GM21576 (cell line): ENCODE results near the gene PTPRM.
"Not testable (repeated sequence)": the region's sequence is repeated elsewhere in the genome, so short reads cannot be mapped to it uniquely, and the experiment has no call there.

ENCODE experiments used
- ATAC-seq: cut with Tn5 transposase; IDR thresholded peaks from one replicate; pipeline ENCODE4 v1.9.1; 2021; ENCODE audit warnings: mild to moderate bottlenecking, moderate library complexity; ENCODE audit not compliant: unreplicated experiment

The PTPRM gene

DNA sequence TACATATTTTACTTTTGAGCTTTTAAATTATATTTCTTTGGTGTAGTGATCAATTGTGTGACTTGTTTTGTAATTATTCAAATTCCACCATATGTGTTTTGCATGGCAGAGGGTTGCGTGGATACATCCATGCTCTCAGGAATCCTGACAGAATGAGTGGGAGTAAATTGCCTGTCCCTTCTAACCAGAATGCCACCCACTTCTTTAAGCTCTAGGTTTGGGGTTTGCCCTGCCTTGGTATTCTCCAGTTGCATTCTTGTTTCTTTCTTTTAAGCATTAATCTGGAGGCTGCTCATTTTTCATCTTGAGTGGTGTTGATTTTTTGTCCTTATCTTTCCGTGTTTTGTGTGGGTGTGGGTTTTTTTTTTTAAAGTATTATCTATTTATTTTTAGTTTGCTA lies 360.0 kb downstream of the PTPRM start:
- ATAC-seq = no peak

DNA sequence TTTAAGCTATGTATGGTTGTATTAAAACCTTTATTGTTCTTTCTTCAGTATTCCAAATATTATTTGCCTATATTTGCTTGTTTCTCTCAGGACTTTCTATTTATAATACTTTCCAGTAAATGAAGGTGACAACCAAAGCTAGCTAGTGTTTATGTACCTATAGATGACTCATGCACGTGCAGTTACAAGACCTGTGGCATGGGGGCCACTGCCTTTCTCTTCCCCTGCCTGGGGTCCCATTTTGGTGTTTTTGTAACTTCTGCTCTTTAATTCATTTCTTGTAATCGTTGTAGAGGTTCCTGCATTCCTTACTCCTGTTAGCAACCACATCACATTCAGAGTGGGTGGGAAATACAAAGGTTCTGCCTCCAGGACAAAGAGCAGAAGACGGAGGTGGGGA lies 364.6 kb downstream of the PTPRM start:
- no peak for ATAC-seq

DNA sequence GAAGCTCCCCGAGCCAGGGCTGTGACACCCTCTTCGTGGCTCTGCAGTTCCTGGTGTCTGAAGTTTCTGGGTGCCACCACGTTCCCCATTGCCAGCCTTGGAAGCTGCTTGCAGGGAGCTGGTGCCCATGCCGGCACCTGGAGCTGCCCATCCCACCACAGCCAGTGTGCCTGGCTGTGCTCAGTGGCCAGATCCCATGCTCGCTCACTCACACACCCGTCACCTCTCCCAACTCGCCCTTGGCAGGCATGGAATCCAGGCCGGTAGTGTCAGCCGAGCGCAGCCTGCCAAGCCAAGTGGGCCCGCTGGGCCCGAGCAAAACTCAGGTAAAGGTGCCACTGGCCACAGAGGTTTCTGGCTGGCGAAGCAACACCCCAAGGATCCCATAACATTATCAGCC lies 370.2 kb downstream of the PTPRM start:
- no peak for ATAC-seq

DNA sequence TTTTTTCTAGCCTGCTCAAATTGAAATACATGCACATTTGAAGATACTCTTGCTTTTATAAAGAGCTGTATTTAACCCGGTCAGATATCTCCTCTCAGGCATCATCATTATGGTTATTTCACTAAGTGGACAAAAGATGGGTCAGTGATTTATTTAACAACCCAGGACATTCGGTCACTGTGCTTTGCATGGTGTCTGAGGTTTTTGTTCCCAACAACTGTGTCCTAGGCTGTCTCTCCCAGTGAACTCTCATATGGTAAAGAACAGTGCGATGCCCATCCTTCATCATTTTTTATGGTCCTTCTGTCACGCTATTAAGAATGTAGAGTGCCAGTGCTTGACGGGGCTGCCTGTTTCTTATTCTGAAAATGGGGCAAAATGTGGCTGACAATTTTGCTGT lies 372.4 kb downstream of the PTPRM start:
- no peak for ATAC-seq

DNA sequence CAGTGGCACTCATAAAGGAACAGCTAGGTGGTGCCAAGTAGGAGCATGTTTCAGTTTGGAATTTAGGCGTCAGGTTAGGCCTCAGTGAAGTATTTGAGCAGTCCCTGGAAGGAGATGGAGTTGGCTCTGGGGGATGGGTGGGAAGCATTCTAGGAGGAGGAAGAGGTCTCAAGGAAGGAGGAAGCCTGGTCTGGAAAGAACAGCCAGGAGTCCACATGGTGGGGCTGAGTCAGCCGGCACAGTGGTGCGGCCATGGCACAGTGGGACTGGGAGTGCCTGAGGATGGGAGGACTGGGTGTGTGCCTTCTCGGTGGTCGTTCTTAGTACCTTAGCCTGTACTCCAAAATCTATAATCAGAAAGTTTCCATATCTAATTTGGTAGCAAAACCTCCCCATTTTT lies 373.3 kb downstream of the PTPRM start:
- no peak for ATAC-seq

DNA sequence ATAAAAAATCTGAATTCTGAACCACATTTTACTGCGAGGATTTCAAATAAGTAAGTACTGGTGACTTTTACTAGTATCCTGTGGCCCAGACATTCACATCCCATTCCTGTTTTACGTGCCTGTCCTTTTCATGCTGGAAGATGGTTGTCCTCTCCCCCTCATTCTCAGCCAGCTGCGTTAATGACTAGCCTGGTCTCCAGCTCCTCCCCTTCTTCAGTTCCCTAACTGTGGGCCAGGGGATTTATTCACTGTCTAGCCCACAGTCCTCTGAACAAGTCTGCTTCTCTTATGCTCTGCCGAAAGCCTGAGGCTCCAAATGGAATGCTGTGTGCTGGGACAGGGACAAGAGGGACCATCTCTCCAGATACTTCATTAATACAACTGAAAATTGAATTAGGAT lies 373.9 kb downstream of the PTPRM start:
- no peak for ATAC-seq

DNA sequence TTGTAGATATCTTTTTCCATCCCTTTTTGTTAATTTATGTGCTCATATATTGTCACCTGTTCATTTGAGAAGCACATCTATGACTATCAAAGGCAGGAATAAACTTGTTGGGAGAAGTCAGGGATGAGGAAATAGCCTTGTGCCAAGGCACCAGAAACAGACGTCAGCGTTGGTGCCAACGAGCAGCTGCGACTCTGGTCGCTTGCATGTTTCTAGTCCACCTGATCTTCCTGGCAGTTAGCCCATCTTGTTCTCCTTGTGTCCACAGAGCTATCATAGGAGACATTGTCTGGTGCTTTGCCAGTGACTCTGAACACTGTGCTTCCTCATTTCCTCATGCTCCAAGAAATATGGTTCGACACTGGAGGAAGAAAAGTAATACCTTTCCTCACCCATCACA lies 374.4 kb downstream of the PTPRM start:
- no peak for ATAC-seq

DNA sequence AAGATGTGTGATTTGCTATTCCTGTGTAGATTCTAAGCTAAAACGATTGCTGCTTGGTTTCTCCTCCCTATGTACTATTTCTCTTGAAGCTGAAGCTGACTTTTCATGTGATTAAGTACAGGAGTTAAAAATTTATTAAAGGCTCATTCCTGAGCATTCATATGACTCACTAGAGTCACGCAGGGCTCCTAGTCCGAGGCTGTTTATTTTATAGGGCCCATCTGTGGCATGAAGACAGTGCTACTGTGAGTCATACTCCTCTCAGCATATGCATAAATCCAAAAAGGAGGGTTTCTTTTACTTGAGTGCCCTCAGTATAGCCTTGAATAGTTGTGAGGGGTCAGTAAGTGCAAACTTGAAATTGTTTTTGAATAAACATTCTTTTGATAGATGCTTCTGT lies 378.8 kb downstream of the PTPRM start:
- no peak for ATAC-seq

DNA sequence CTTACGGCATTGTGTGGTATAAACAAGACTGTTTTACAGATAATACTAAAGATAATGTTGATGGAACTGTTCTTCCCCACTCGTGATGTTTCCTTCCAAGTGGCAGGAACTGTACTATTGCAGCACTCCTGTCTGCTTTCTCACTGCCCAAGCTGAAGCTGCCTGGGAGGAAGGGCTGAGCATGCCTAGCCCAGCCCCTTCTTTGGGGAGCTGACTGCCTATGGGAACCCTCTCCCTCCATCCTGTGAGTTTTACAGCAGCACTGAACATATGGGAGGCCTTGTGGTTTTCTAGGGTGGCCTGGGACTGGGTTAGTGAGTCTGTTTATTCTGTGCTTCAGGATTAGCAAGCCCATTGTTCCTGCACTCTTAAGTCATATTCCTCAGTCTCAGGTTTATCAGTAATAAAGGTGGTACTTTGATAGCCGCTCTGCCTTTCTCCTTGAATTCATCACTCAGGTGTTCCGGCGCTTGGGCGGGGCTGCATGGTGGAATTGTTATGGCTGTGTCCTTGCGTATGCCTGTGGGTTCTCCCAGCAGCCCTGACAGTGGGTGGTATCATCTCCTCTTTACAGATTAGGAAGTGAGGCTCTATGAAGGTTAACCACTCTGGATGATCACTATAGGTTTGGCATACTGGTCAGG lies 379.7 kb downstream of the PTPRM start:
- no peak for ATAC-seq

DNA sequence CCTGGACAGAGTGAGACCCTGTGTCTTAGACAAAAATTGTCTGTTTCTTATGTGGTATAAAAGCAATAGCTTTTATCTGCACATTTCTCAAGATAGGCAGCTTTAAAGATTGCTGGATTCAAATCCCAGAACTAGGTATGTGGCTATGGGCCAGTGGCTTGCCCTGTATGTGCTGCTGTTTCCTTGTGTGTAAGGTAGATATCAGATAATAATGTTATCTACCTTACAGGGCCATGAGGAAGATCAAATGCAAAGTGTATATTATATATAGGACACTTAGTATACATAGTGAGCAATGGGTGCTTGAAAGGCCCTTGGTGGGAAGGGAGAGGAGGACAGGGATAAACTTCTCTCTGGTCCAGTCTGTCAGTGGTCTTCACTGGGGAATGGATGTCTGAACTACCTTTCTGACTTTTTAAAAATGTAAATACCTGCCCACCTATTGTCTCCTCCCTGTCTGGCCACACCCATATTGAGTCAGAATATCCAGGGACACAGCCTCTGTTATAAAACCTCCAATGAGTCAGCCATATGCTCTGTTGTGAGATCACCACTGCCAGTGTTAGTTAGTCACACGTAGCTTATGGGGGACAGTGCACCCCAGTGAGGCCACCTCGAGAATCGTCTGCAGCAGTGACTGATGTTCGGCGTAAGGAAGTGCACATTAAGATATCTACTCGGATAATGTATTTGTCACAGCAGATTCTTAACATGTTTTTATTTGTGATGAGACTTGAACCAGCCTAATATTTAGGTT lies 383.4 kb downstream of the PTPRM start:
- ATAC-seq = no peak

DNA sequence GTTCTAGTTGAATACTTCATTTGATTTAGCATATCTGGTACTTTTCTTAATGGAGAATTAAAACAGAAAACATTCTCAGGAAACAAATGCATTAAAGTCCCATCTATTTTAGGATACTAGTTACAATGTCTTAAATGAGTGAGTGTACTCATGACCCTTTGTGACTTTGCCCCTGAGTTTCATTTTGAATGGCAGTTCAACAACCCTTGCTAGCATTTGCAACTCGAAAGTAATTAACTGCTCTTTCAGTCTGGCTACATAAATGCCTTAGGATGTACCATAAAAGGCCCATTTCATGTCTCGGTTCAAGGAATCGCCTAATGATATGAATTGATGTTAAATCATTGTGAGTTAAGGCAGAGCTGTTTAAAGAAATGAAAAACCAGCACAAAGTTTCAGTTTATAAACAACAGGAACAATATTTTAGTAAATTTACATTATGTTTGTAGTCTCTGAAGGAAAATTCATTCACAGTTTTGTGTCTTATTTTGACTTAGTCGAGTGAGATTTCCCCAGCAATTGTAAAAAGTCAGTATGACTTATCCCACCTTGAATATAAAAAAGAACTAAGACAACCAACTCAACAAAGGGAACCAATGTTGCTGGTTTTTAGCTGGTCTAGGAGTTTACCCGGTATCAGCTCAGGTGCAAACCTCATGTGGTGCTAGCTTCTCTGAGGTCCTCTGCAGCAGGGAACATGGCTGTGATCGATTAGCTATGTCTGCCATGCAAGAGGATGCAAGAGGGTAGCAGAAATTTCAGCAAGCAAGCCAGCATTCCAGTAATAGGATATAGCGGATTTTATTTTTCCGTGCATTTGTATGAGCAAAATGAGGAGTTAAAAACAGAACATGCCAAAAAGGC lies 386.2 kb downstream of the PTPRM start:
- peak; percentile 81 for ATAC-seq

DNA sequence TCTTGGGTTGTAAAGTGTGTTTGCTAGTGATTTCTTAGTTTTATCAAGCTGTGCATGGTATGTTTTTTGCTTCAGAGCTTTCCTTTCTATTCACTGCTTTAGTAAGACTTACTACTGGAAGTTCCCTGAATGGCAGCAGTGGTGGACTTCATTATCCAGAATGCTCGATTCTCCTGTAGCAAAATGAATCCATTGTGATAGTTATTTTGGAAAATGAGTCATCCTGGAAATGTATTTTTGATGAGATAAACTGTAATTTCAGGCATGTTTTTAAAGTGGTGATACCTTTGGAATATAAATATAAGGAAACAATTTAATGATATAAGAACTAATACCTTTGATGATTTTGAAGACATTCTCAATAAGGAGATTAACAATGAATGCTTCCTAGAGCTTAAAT lies 387.1 kb downstream of the PTPRM start:
- no peak for ATAC-seq

DNA sequence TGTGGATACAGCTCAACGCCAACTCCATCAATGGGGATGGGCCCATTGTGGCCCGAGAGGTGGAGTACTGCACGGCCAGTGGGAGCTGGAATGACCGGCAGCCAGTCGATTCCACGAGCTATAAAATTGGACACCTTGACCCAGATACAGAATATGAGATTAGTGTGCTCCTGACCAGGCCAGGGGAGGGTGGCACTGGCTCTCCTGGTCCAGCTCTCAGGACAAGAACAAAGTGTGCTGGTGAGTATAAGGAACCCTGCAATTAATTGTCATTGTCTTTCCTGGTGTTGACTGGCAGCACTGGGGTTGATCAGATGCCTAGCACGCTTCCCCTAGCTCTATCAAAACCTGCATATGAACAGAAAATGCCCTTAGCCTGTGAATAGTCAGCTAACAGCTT lies 388.1 kb downstream of the PTPRM start:
- no peak for ATAC-seq

DNA sequence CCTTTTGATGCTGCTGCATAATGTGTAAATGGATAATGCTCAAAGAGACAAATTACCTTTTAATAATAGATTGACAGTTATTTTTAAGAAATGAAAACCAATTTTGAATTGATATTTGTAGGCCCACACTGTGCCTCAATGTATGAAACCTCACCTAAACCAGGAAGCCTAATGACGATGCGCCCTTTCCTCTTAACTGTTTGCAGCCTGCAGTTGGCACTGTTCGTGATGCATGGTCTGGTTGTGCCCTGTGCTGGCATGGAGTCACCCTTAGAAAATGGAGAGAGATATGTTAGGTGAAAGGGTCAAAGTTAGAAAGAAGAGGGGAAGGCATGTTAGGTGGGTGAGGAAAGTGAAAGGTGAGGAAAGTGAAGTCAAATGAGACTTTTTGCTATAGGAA lies 390.2 kb downstream of the PTPRM start:
- ATAC-seq = no peak

DNA sequence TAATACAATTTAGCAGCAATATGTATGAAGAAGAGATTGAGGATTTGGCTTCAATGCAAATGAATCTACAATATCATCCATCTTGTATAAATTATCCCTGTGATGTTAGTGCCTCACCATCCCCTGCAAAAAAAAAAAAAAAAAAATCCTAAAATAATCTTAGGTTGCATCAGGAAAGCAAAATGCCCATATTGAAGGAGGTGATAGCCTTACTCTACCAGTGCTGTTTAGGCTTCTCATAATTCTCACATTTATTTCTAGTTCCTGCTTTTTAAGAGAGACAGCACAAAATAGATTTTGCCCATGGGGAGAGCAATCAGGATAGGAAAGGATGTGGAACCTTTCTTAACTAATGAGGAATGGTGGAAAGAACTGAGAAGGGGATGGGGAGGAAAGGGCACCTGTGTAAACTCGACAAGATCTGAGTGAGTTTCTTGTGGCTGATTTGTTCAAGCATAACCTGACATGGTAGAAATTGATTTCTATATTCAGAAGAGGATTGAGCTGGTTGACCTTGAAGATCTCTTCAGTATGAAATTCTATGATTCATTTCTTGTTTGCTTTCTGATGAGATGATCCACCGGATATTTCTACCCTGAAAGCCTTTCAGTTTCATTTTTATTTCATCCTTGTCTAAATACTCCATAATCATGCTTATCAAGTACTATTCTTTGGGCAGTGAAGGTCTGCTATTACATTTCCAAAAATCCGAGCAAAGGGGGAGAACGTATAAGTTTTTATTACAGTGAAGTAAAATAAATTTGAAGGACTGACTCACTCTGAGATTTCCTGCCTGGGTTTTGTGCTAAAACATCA lies 391.2 kb downstream of the PTPRM start:
- no peak for ATAC-seq

DNA sequence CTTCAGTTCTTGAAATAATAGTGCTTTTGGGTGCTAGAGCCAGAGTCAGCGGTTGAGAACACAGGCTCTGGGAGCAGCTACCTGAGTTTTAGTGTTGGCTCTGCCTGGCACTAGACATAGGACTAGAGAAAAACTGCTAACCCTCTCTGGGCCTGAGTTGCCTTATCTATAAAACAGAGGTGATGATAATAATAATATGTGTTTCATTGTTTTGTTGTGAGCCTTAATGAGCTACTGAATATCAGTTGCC lies 391.7 kb downstream of the PTPRM start:
- no peak for ATAC-seq

DNA sequence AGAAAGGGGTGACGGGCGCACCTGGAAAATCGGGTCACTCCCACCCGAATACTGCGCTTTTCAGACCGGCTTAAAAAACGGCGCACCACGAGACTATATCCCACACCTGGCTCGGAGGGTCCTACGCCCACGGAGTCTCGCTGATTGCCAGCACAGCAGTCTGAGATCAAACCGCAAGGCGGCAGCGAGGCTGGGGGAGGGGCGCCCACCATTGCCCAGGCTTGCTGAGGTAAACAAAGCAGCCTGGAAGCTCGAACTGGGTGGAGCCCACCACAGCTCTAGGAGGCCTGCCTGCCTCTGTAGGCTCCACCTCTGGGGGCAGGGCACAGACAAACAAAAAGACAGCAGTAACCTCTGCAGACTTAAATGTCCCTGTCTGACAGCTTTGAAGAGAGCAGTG lies 399.6 kb downstream of the PTPRM start:
- ATAC-seq = not testable (repeated sequence)

DNA sequence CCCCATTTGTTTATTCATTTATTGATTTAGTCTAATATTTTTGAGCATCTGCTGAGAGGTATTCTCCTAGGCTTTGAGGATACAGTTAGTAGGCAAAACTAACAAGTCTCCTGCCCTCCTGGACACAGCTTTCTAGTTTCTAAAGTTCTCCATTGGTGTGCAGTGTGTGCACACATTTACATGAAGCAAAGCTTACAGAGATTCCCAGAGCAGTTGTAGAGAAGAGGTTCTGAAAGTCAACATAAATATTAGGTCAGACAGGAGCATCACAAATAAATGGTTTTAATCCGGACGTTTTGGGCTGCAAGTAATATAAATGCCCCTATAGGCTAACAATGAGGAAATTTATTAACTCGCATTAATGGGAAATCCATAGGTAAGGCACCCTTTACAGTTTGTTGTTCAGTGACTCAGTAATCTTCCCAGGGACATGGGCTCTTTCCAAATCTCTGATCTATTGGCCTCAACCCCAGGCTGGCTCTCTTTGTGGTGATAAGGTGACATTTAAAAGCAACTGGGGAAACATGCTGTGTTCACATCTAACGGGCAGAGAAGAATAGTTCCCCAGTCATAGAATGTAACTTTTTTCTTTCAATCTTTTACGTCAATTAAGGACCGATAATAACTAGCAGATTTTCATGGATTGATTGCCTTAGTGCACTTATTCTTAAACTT lies 407.2 kb downstream of the PTPRM start:
- no peak for ATAC-seq

DNA sequence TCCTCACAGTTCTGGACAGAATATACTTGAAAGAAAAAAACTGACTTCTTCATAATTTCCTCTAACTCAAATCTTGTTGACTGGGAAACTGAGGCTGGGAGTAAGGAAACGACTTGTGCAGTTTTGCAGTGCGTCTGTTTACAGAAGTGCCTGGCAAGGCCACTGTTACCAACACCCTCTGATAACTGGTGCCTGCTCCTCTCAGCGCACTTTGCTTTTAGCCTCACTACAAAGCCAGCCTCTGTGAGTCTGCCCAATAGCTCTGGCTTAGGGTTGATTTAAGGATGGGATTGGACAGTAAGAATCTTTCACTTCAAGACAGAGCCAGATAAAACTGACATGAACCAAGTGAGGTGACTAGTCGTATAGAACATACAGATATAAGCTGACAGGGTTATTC lies 410.8 kb downstream of the PTPRM start:
- no peak for ATAC-seq

DNA sequence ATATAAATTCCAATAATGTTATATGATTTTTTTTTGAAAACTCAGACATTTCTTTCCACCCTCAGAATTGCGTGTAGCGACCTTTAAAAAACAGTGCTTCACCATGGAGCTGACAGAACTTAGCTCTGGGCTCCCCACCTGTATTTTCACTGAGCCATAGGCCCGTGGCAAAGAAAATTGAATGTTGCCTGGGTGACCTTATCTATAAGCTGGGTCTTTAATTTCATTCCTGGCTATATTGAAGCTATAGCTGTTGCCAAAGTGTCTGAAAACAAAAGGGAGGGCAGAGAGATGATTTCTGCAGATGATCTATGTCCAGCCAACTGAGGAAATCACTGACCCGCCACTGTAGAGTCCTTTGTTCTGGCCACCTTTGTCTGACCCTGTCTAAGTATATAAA lies 411.7 kb downstream of the PTPRM start:
- no peak for ATAC-seq

DNA sequence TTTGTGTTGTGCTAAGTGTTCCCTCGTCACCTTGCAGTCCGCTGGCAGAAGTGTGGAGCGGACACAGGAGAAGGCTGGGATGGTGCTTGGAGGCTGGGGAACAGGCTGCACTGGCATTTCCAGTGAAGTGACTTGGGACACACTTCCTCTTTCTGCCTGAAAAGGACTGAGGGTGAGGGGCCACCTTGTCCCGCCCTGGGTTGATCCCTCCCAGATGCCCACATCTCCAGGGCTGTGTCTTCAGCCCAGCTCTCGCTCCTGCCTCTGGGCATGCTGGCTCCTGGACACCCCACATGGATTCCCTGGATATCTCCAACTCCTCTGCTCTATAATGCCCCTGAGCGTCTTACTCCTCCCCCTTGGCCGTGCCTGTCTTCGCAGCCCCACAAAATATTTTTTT lies 412.6 kb downstream of the PTPRM start:
- ATAC-seq = no peak
